PFSK-1 (cell line): ENCODE results near the gene TMEM79.

Experiments
- FOXP2 ChIP-seq: optimal IDR thresholded peaks from 2 replicates; pipeline ENCODE3; 2011; ENCODE audit warnings: borderline replicate concordance, control low read depth, inconsistent platforms; ENCODE audit not compliant: insufficient read depth; ENCODE audit errors: extremely low read length, extremely low read depth
- POLR2AphosphoS5 ChIP-seq: IDR thresholded peaks from 2 replicates; pipeline ENCODE4 v1.6.1; 2012; ENCODE audit warnings: low read depth, mild to moderate bottlenecking, control low read depth, low read length, moderate library complexity
- SIN3A ChIP-seq: IDR thresholded peaks from 2 replicates; pipeline ENCODE4 v1.6.1; 2012; ENCODE audit warnings: mild to moderate bottlenecking, low read length, moderate library complexity, borderline replicate concordance; ENCODE audit not compliant: insufficient read depth
- TAF1 ChIP-seq: IDR thresholded peaks from 2 replicates; pipeline ENCODE4 v1.6.1; 2012; ENCODE audit warnings: low read length, control low read depth, borderline replicate concordance; ENCODE audit not compliant: insufficient read depth
- TF ChIP-seq, protein P1 (sequence below), 2 experiments: IDR thresholded peaks; 2 replicates each; pipeline versions ENCODE4 v1.6.1 to v1.8.0; 2011 to 2012; ENCODE audit warnings: low read depth in 2 of 2, low read length in 2 of 2, control low read depth in 1 of 2, inconsistent platforms in 1 of 2, mild to moderate bottlenecking in 1 of 2, moderate library complexity in 1 of 2; ENCODE audit not compliant: insufficient read depth in 1 of 2

The TMEM79 gene

DNA sequence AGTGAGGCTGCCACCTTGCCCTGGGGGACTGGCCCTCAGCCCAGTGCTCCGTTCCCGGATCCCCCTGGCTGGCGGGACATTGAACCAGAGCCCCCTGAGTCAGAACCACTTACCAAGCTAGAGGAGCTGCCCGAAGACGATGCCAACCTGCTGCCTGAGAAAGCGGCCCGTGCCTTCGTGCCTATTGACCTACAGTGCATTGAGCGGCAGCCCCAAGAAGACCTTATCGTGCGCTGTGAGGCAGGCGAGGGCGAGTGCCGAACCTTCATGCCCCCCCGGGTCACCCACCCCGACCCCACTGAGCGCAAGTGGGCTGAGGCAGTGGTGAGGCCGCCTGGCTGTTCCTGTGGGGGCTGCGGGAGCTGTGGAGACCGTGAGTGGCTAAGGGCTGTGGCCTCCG lies 1.3 kb downstream of the TMEM79 start:
- no peak for TF ChIP-seq FOXP2
- TF ChIP-seq TAF1 = no peak
- no peak for TF ChIP-seq POLR2AphosphoS5
- TF ChIP-seq SIN3A = no peak
- TF ChIP-seq, protein P1, sequence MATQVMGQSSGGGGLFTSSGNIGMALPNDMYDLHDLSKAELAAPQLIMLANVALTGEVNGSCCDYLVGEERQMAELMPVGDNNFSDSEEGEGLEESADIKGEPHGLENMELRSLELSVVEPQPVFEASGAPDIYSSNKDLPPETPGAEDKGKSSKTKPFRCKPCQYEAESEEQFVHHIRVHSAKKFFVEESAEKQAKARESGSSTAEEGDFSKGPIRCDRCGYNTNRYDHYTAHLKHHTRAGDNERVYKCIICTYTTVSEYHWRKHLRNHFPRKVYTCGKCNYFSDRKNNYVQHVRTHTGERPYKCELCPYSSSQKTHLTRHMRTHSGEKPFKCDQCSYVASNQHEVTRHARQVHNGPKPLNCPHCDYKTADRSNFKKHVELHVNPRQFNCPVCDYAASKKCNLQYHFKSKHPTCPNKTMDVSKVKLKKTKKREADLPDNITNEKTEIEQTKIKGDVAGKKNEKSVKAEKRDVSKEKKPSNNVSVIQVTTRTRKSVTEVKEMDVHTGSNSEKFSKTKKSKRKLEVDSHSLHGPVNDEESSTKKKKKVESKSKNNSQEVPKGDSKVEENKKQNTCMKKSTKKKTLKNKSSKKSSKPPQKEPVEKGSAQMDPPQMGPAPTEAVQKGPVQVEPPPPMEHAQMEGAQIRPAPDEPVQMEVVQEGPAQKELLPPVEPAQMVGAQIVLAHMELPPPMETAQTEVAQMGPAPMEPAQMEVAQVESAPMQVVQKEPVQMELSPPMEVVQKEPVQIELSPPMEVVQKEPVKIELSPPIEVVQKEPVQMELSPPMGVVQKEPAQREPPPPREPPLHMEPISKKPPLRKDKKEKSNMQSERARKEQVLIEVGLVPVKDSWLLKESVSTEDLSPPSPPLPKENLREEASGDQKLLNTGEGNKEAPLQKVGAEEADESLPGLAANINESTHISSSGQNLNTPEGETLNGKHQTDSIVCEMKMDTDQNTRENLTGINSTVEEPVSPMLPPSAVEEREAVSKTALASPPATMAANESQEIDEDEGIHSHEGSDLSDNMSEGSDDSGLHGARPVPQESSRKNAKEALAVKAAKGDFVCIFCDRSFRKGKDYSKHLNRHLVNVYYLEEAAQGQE (IDR thresholded peaks at IDR 0.05; ENCODE audit: insufficient read depth in 1 of 2, low read depth in 2 of 2, low read length in 2 of 2) = no peak

DNA sequence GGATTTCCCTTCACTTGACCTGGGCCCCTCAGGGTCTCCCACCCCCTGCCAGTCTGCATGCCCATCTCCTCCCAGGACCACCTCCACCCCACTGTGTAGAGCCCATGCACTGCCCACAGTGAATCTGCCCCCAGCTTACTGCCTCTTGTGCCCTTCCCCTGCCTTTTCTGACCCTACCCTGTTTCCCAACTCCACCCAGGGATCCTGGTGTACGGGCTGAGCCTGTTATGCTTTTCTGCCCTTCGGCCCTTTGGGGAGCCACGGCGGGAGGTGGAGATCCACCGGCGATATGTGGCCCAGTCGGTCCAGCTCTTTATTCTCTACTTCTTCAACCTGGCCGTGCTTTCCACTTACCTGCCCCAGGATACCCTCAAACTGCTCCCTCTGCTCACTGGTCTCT lies 1.9 kb downstream of the TMEM79 start:
- TF ChIP-seq SIN3A (no peak), POLR2AphosphoS5 (no peak)

DNA sequence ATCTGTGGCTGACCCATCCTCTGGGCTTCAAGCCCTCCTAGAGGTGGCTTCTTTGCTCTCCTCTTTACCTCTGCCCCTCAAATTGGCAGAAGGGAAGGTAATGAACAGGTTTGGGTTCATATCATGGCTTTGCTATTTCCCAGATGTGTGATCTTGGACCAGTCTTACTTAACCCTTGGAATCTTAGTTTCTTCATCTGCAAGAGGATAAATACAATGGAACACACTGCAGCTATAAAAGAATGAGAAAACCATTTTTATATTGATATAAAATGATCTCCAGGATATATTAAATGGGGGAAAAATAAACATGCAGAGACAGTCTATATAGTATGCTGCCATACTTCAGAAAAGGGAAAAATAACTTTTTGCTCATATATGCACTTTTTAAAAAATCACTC lies 5.7 kb downstream of the TMEM79 start:
- TF ChIP-seq TAF1 (no peak), FOXP2 (no peak), POLR2AphosphoS5 (no peak)
- TF ChIP-seq, protein P1 (IDR thresholded peaks at IDR 0.05; ENCODE audit: insufficient read depth in 1 of 2, low read depth in 2 of 2, low read length in 2 of 2) = no peak

DNA sequence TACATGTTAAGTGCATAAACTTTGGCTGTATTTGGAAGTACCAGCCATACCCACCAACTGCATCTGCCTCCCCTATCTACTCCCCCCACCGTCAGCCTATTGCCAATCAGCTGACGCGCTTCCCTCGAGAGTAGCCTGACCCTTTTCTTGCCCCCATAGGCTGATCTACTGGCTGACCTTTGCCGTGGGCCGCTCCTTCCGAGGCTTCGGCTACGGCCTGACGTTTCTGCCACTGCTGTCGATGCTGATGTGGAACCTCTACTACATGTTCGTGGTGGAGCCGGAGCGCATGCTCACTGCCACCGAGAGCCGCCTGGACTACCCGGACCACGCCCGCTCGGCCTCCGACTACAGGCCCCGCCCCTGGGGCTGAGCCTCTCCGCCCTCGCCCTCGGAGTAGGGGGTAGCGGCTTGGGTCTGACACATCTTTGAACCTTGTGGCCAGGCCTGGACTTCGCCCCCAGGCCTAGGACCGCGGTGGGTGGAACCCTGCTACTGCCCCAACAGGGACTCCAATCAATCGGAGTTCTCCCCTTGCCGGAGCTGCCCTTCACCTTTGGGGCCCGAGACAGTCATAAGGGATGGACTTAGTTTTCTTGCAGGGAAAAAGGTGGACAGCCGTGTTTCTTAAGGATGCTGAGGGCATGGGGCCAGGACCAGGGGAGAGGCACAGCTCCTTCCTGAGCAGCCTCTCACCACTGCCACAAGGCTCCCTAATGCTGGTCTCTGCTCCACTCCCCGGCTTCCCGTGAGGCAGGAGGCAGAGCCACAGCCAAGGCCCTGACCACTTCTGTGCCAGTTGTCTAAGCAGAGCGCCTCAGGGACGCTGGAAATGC lies 7.3 kb downstream of the TMEM79 start:
- no peak for TF ChIP-seq POLR2AphosphoS5
- no peak for TF ChIP-seq FOXP2
- TF ChIP-seq SIN3A = no peak
- TF ChIP-seq, protein P1 (IDR thresholded peaks at IDR 0.05; ENCODE audit: insufficient read depth in 1 of 2, low read depth in 2 of 2, low read length in 2 of 2) = no peak
- TF ChIP-seq TAF1 = no peak

DNA sequence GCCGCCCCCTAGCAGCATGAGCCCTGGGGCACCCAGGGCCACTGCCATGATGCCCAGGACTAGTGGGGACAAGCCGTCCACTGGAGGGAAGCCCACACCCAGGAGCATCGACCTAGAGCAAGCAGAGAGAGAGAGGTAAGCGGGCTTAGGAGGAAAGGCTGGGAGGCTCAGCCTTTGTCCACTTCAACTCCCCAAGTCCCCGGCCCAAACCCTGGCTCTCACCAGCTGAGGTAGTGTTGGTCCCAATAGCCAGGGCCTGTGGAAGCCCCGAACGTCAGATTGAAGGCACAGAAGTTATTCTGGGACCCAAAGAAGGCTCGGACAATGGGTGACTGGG lies 8.9 kb downstream of the TMEM79 start:
- TF ChIP-seq, protein P1 (IDR thresholded peaks at IDR 0.05; ENCODE audit: insufficient read depth in 1 of 2, low read depth in 2 of 2, low read length in 2 of 2) = no peak
- TF ChIP-seq SIN3A (no peak), FOXP2 (no peak), POLR2AphosphoS5 (no peak), TAF1 (no peak)
